NCI-H2171 treated with DMSO at 0.1 percent for 48 hours (cell line): ENCODE results near the gene OSGEP.
"Not testable (repeated sequence)": the region's sequence is repeated elsewhere in the genome, so short reads cannot be mapped to it uniquely, and the experiment has no call there.

Experiments
- DNase-seq: peaks from one replicate; lab custom pipeline; 2025; lab: John Stamatoyannopoulos, UW

OSGEP gene

DNA sequence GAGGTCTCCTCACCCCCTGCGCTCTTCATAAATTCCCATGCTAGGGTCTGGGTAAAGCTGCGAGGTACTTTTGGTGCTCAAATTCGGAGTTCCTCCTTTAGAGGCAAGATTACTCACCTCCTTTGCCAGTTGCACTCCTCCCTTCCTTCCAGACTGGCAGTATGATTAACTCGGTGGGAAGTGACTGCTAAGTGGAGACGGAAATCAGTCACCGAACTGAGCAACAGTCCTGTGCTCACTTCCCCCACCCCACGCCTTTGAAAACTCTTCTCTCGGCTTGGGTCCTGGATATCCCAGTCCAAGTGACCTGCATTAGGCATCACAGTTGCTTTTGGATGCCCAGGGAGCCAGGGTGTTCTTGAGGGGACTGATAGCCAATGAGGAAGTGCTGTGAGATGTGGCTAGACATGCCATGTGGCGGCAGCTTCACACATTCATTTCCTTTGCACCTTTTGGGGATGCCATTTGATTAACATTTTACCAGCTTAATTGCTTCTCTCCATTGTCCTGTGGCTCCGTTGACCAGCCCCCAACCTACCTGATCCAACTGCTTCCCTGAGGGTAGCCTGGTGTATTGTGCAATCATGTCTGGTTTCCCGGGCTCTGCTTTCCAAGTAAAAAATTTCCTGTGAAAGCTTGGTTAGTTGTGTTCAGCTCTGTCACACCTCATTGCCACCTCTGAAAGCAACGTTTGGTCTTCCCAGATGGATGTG lies 15.4 kb upstream of the OSGEP start:
- DNase-seq = peak; percentile 77

DNA sequence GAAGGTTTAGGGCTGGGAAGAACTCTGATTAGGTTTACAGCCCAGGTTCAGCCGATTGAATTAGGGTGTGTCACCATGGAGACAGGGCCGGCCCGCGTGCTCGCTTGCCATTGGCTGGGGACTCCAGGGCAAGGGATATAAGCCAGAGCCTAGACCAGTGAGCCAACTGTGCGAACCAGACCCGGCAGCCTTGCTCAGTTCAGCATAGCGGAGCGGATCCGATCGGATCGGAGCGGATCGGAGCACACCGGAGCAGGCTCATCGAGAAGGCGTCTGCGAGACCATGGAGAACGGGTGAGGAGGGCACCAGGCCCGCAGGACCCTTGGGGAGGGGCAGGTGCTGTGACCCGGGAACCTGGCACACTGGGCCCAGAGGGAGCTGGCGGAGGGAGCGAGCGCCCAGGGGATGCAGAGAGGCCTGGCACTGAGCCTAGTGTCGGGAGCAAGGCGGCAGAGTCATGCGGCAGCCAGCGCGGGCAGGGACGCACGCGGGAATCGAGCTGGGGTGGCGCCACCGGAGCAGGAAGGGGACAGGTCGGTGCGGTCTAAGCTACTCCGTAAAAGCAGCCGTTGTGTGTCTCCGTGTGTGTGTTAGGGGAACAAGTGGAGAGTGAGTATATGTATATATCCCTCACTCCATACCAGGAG lies 14.8 kb upstream of the OSGEP start, which contains the start of gene PNP:
TSS of gene PNP (plus strand) at position 165 of the 648 bp plus-strand sequence. CDS start at position 284, 119 bp downstream.
- peak; percentile 98 for DNase-seq

DNA sequence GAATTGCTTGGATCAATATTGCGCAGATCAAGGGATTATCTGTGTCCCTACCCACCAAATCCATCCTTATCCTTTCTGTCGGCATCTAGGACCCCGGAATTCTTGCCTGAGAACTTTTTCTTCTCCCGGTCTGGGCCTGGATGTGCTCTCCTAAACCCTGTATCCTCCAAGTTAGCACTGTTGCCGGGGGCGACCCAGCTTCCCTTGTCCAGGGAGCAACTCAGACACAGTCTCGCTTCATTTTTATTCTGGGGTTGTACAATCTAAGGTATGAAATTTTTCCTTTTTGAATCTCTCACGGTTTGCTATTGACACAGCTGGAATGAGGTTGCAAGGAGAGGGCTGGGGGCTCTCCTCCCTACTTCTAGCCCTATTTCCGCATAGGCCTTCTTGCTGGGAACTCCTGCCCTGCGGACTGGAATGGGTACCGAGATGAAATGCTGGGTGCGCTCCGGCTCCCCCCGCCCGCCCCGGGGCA lies 14.2 kb upstream of the OSGEP start:
- DNase-seq = no peak

DNA sequence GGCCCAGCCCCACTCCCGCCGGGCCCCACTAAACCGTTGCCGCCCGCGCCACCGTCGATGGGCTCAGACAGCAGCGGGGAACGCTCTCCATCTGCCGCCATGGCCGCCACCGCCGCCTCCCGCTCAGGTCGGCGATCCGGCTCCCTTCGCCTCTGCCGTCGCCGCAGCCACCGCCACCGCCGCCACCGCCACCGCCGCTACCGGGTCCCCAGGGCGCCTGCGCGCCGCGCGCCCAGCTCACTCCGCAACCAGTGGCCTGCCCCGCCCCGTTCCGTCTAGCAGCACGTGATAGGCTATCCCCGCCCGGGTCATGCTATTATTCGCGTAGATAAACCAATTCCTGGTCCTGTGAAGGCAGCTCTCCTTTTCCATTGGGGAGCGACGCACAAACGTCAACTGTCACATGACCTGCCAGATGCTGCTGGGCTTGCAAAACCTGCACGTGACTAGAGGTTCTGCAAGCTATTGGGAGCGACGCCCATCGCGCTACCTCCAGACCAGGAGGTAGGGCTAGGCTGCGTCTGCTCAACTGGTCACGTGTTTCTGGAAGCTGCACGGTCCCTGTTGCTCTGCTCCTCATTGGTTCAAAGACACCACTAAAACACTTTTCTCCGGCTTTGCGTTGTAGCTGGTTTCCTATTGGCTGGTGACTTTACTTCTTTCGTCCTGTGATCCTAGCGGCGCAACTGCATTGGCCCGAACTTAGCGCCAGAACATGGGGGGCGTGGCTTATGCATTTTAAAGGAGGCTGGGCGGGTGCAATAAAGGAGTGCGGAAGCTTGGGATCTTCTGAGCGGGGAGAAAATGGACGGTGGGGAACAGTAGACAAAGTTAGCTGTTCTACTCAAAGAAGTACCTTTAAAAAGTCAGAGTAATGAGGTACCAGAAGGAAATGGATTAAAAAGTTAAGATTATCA lies 6.9 kb upstream of the OSGEP start, which contains the start of gene PIP4P1:
TSS of gene PIP4P1 (minus strand) at position 210 of the 917 bp plus-strand sequence. CDS start at position 101, 109 bp downstream.
- DNase-seq = peak; percentile 100

DNA sequence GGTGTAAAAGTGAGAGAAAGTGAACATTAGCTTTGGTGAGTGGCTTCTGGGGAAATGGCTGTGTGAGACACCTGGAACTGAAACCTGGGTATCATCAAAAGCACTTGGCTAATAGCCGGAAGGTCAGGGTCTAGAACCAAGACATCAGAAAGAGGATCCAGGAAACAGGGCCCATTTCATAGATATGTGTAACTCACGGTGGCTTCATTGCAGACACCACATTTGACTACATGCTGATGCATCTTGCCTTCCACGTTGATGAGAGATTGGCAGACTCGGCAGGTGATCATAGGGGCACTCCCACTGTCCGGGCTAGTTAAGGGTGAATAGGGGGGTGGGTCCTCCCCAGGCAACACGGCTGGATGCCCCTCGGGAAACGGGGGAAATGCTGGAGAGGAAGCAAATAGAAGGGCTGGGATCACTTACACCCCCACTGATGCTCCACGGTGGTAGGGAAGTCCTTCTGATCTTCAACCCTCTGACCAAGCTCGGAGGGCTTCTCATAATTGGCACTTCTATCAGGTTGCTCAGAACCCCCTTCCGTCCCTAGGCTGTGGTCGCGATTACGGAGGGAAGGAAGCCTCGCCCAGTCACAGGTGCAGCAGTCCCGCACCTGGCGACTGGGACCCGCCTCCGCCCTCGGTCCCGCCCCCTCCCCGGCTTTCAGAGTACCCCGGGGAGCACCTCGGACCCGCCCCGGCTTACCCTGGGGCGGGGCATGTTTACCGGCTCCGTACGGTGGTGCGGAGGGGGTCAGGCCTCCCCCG lies 6.0 kb upstream of the OSGEP start:
- DNase-seq = peak; percentile 70

DNA sequence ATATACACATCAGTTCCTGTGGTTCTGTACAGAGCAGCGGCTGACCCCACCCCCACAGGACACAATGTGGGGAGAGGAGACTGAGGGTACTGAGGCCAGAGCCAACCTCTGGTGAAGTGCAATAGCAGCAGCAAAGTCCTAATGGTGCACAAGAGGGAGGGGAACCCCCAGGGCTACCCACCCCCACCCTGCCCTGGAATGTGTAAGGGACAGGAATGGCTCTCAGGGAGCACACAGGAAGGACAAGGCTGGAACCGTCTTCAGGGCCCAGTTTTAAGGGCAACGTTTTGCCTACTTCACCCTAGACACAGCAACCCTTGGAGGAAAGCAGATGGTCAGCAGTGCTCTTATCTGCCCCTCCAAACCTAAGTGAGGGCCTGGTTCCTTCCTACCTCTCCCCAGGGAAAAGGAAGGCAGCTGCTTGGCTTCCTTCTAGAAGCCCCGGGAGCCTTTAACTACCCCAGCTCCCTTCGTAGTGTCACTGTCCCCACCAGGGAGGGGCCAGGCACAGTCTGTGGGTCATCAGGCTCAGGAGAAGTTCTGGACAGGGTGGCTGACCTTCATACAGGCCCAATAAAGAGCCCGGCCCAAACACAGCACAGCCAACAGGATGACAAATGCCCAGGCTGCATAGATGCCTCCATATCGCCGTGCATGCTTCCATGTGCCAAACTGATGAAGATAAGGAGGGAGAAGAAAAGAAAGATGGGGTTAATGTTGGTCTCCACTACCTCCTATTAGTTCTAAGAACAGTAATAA lies 3.6 kb upstream of the OSGEP start:
- DNase-seq = no peak

DNA sequence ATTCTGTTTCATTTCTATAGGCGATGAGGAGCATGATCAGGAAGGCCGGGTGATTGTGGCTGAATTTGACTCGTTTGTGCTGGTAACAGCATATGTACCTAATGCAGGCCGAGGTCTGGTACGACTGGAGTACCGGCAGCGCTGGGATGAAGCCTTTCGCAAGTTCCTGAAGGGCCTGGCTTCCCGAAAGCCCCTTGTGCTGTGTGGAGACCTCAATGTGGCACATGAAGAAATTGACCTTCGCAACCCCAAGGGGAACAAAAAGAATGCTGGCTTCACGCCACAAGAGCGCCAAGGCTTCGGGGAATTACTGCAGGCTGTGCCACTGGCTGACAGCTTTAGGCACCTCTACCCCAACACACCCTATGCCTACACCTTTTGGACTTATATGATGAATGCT lies 2.4 kb upstream of the OSGEP start:
- DNase-seq = no peak

DNA sequence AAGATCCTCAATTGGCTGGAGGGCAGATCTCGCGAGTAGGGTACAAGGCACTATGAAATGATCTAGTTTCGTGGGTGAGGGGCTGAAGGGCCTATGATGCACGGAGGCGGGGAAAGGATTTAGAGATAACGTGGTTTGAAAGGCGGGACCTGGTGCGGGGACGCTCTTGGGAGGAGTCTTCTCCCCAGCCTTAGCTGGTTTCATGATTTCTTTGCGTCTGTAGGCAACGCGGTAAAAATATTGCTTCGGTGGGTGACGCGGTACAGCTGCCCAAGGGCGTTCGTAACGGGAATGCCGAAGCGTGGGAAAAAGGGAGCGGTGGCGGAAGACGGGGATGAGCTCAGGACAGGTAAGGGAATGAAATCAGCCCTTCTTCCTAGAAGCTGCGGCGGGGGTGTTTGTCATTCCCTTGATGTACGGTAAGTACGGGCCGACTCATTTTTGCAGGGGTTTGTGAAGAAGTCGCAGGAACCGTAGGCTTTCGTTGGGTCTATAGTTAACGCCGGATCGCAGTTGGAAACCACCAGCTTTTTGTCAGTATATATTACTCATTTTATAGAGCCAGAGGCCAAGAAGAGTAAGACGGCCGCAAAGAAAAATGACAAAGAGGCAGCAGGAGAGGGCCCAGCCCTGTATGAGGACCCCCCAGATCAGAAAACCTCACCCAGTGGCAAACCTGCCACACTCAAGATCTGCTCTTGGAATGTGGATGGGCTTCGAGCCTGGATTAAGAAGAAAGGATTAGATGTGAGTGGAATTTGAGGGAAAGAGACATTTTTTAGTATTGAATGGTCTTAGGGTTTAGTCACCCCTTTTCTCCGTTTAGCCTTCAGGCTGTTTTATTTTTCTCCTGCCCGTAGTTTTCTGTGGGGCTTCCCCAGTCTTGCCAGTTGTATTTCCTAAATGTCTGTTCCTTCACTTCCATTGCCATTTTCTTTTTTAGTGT lies 1.0 kb upstream of the OSGEP start:
- DNase-seq = no peak

DNA sequence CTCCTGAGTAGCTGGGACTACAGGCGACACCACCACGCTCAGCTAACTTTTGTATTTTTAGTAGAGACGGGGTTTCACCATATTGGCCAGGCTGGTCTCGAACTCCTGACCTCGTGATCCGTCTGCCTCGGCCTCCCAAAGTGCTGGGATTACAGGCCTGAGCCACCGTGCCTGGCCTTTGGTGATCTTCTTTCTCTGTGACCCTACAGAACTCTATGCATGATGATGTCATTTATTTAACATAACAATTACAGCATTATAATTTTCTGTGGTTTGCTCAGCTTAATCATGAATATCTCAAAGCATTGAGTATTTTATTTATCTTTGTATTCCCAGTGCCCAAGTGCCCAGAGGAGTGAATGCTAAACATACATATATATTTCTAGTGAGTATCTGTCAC lies 1.8 kb downstream of the OSGEP start:
- not testable (repeated sequence) for DNase-seq

DNA sequence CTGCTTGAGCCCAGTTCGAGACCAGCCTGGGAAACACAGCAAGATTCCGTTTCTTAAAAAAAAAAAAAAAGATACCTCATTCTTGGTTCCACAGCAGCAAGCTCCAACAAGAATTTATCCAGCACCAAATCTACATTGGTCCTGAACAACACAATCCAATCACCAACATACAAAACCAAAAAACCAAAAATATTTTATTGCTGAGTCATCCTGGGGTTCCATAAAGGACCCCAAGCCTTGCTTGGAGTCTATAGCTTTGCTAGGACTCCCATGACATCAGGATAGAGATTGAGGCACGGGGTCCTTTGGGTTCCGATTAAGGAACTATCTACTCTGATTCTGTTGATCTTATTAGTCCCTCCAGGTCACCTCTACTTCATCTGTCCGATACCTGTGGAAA lies 7.7 kb downstream of the OSGEP start:
- DNase-seq = no peak

DNA sequence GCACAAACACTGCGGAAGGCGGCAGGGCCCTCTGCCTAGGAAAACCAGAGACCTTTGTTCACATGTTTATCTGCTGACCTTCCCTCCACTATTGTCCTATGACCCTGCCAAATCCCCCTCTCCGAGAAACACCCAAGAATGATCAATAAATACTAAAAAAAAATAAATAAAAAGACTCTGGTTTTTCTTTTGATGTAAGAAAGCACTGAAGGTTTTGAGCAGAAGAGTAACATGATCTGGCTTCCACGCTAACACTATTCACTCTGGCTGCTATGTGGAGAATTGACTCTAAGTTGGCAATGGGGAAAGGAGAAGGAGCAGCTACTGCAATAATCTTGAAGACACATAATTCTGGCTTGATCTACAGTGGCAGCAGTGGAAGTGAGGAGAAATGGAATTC lies 11.0 kb downstream of the OSGEP start:
- DNase-seq = not testable (repeated sequence)

DNA sequence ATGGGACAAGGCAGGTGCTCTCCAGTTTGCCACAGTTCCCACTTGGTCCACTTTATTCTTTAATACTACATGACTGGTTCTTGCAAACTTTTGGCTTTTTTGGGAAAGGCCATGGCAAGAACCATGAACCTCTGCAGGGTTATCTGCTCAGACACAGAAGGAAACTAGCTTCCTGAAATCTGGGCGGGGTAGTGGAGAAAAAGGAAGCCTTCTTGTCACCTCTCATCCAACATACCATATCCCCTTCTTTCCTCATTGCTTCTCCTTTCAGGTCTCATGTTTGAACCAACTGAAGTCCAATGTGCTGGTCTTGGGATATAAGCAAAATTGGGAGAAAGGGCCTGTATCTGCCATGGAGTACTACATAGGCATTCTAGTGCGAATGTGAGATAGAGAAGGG lies 13.2 kb downstream of the OSGEP start:
- DNase-seq = no peak

DNA sequence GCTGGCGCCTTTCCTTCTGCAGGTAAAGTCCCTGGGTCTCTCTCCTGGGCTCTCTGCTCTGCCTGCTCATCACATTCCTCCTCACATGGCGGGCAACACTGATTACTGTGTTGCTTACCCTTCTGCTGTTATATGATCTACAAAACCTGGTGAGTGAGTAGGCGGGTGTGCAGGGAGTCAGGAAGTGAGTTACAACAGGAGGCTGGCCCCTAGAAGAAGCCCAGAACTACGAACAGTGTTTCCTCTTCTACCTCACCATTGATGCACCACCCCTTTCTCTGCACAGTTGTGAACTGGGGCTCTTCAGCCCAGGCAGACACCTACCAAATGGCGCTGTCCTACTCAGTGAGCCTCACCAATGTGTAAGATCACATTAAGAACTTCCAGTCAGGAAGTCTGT lies 13.7 kb downstream of the OSGEP start:
- DNase-seq = no peak

DNA sequence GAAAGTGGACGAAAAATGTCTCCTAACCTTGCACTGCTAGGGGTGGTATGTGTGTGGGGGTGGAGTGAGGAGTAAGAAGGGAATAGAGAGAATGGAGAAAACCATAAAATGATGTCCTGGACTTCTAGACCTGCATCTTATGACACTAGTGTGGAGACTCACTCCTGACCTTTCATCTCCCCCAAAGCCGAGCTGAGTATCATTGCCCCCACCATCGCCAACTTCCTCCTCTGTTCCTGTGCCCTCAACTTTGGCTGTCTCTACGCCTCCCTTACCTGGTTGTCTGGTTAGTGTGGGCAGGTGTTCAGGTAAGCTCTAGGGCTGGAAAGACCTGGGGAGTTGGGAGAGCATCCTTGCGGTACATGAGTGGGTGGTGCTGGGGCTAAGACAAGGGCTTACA lies 14.1 kb downstream of the OSGEP start:
- no peak for DNase-seq

DNA sequence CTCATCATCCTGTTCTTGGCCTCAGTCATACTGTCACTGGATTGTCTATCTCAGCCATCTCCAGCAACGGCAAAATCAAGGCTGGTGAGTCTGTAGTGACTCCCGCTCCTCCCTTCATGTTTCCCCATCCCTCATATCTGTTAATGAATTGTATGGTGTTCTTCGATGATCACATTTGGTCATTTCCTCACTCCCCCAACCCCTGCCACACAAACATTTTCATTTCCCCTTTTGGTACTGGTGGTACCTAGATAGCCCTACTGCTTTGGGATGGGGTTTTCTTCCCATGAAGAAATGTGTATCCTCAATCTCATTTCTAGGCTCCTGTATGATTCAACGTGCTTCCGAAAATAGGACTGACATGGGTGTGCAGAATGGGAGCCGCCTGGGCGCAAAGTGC lies 15.9 kb downstream of the OSGEP start:
- no peak for DNase-seq

DNA sequence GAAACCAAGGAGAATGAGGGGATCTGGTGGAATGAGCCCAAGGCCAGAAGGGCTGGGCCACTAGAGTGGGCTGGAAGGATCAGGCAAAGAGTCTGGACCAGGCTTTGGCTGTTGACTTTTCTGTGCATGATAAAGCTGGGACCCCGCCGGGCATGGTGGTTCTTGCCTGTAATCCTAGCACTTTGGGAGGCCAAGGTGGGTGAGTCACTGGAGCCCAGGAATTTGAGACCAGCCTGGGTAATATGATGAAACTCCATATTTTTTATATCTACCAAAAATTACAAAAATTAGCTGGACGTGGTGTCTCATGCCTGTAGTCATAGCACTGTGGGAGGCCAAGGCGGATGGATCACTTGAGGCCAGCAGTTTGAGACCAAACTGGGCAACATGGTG lies 18.3 kb downstream of the OSGEP start:
- DNase-seq = no peak

DNA sequence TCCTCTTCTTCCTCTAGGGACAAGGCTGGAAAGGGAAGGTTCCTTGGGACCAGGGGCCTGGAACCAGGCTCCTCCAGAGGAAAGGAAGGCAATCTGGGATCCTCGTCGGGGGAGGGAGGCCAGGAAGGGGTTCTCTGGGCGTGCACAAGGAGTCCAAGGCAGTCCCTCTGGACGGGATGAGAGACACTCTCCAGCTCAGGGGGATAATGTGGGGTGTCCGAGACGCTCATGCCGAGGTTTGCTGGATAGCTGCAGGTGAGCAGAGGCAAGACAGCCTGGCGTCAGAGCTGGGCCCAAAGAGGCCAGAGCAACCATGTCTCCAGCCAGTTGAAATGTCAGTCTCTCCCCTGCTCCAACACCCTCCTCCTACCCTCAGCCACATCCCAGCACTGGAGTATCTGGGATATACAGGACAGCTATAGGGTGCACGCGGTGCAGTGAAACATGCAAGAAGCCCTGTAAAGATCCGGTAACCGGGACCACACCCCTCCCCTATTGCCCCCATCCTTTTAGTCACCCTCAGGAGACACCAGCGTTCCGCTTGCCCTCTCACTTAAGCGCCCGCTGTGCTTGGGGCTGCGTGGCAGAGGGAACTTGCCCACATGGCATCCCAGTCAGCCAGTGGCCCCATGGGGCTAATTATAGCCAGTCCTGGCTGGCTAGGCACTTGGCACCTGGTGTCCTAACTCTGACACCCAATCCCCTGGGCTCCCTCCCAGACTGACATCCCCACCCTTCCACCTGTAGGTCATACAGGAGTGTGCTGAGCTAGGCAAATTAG lies 18.8 kb downstream of the OSGEP start, which contains the start of gene KLHL33:
TSS of gene KLHL33 (minus strand) at position 585 of the 781 bp plus-strand sequence. CDS start at position 230, 355 bp downstream.
- peak; percentile 63 for DNase-seq

DNA sequence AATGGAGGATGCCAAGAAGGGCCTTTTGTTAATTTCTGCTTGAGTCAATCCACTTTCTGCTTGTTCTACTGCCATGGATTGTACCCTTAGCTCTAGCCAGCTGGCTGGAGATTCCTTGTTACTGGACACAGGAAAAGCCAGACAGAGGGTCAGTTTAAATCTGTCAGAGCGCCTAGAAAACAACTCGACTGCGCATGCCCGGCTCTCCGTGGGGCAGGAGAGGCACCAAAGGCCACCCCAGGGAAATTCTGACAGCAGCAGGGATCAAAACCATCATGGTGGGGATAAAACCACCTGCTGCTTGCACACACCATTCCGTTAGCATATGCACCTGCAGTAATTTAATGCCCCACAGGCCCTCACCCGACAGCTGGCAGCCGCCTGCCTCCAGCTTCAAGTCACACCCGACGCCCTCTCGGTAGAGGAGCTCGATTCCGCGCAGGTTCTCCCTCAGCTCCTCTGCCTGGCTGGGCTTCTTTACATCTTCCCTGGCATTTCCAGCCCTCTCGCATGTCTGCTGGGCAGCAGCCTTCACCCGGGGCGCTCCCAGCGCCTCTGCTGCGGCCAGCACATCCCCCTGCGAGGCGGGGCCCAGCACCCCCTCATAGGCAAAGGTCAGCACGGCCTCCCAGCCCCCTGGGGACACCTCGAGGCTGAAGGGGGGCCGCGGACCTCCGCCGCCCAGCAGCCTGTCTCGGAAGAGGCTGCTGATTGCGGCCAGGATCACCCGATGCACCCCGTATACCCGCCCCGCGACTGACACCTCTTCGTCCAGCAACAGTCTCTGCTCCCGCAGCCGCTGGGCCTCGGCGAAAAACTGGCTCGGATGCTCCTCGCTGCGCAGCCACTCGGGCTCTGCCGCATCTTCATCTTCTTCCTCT lies 19.7 kb downstream of the OSGEP start:
- peak; percentile 94 for DNase-seq
